Neuronal stem cell (in vitro differentiated cells): ENCODE data around the gene PHF12.

ENCODE experiments used
- DNase-seq: peaks from one replicate; pipeline ENCODE4 v3.0.0-alpha.2; 2013; ENCODE audit warnings: low spot score
- H2AFZ ChIP-seq: one replicate; pipeline ENCODE4 v1.6.1; 2013; ENCODE audit warnings: mild to moderate bottlenecking, low read length, inconsistent platforms
- H2AK5ac ChIP-seq: 2 replicates; pipeline ENCODE4 v1.6.1; 2013; ENCODE audit warnings: low read depth, mild to moderate bottlenecking, inconsistent platforms, low read length, moderate library complexity, mixed read lengths
- H2BK120ac ChIP-seq: 2 replicates; pipeline ENCODE4 v1.6.1; 2013; ENCODE audit warnings: low read depth, mild to moderate bottlenecking, inconsistent platforms, low read length, moderate library complexity, mixed read lengths
- H2BK12ac ChIP-seq: one replicate; pipeline ENCODE4 v1.6.1; 2013; ENCODE audit warnings: low read length, inconsistent platforms
- H2BK15ac ChIP-seq: 2 replicates; pipeline ENCODE4 v1.6.1; 2013; ENCODE audit warnings: mild to moderate bottlenecking, low read length, inconsistent platforms, mixed read lengths
- H2BK5ac ChIP-seq: one replicate; pipeline ENCODE4 v1.6.1; 2013; ENCODE audit warnings: inconsistent platforms, mild to moderate bottlenecking, low read length, moderate library complexity
- H3K14ac ChIP-seq: one replicate; pipeline ENCODE4 v1.6.1; 2013; ENCODE audit warnings: low read length, inconsistent platforms
- H3K18ac ChIP-seq: 2 replicates; pipeline ENCODE4 v1.6.1; 2013; ENCODE audit warnings: low read length, inconsistent platforms
- H3K23ac ChIP-seq: 2 replicates; pipeline ENCODE4 v1.6.1; 2013; ENCODE audit warnings: low read depth, mild to moderate bottlenecking, mixed read lengths, low read length, inconsistent platforms; ENCODE audit not compliant: poor library complexity
- H3K27ac ChIP-seq: replicated peaks from 3 replicates; pipeline ENCODE4 v1.5.1; 2013; ENCODE audit warnings: low read length, inconsistent platforms
- H3K27me3 ChIP-seq, 3 experiments: 2 replicates each; pipeline ENCODE4 v1.6.1; 2013; ENCODE audit warnings: low read length in 3 of 3, mild to moderate bottlenecking in 2 of 3, inconsistent platforms in 1 of 3, low read depth in 1 of 3, mixed read lengths in 1 of 3, moderate library complexity in 1 of 3; ENCODE audit not compliant: control insufficient read depth in 3 of 3, insufficient read depth in 3 of 3
- H3K36me3 ChIP-seq, 2 donors: replicated peaks in 1 of 2; 2 replicates each; pipeline ENCODE4 v1.6.1; 2013; ENCODE audit warnings: low read length in 2 of 2; ENCODE audit not compliant: control insufficient read depth in 2 of 2, insufficient read depth in 2 of 2
- H3K4ac ChIP-seq: 2 replicates; pipeline ENCODE4 v1.6.1; 2013; ENCODE audit warnings: inconsistent platforms, mild to moderate bottlenecking, low read length, moderate library complexity
- H3K4me1 ChIP-seq, 2 donors: 1 replicate in 1 of 2; 2 replicates in 1 of 2; pipeline ENCODE4 v1.6.1; 2013; ENCODE audit warnings: low read length in 2 of 2, low read depth in 1 of 2; ENCODE audit not compliant: control insufficient read depth in 2 of 2, insufficient read depth in 1 of 2
- H3K4me2 ChIP-seq: one replicate; pipeline ENCODE4 v1.6.1; 2013; ENCODE audit warnings: mild to moderate bottlenecking, low read length, inconsistent platforms; ENCODE audit not compliant: insufficient read depth, poor library complexity, severe bottlenecking
- H3K4me3 ChIP-seq, 2 donors: 2 replicates each; pipeline ENCODE4 v1.5.1; 2013; ENCODE audit warnings: low read length in 2 of 2, mild to moderate bottlenecking in 2 of 2, inconsistent platforms in 1 of 2, moderate library complexity in 1 of 2
- H3K79me1 ChIP-seq: one replicate; pipeline ENCODE4 v1.6.1; 2013; ENCODE audit warnings: low read depth, mild to moderate bottlenecking, inconsistent platforms, low read length, moderate library complexity
- H3K9ac ChIP-seq: one replicate; pipeline ENCODE4 v1.6.1; 2013; ENCODE audit warnings: mild to moderate bottlenecking, low read depth, low read length, inconsistent platforms; ENCODE audit not compliant: poor library complexity
- H3K9me3 ChIP-seq, 2 donors: replicated peaks in 1 of 2; 2 replicates each; pipeline versions ENCODE3 to v1.6.1; 2013; ENCODE audit warnings: low read length in 2 of 2, mild to moderate bottlenecking in 2 of 2, inconsistent platforms in 1 of 2, low read depth in 1 of 2, mixed read lengths in 1 of 2, moderate library complexity in 1 of 2; ENCODE audit not compliant: control insufficient read depth in 2 of 2, insufficient read depth in 1 of 2
- H4K8ac ChIP-seq: one replicate; pipeline ENCODE4 v1.6.1; 2013; ENCODE audit warnings: low read depth, mild to moderate bottlenecking, inconsistent platforms, low read length, moderate library complexity
- H4K91ac ChIP-seq: one replicate; pipeline ENCODE4 v1.6.1; 2013; ENCODE audit warnings: low read length, low read depth, mild to moderate bottlenecking, inconsistent platforms; ENCODE audit not compliant: poor library complexity
- WGBS, 2 donors: extraction: QIAGEN DNeasy Blood & Tissue Kit; methylation state at CpG; one replicate each; pipeline ENCODE4 v1.1.7; 2013; ENCODE audit warnings: missing lambda C conversion rate in 2 of 2, mixed read lengths in 1 of 2; ENCODE audit not compliant: insufficient read length in 2 of 2, insufficient replicate concordance in 1 of 2; ENCODE audit errors: extremely low coverage in 2 of 2; 5-methylcytosine and 5-hydroxymethylcytosine counted together

Gene PHF12

GRCh38 chr17:28996554-28997096, 45.3 kb upstream of the PHF12 start:
- H3K9me3 ChIP-seq = no peaks in the 10 kb centered on the region
- H3K4ac ChIP-seq = no peak overlapping the region
- no peak overlapping the region for H3K27ac ChIP-seq
- peak overlapping the region; percentile 81 for H2BK15ac ChIP-seq
- WGBS, 2 donors = no CpG with 5 or more reads among the region's 5 CpGs
- H3K14ac ChIP-seq = no peak overlapping the region
- H3K23ac ChIP-seq = peak overlapping the region; percentile 52
- H3K36me3 ChIP-seq = no peaks in the 10 kb centered on the region
- H3K4me2 ChIP-seq = no peak overlapping the region
- no peak overlapping the region for H4K91ac ChIP-seq
- no peak overlapping the region for H2BK120ac ChIP-seq
- no peak overlapping the region for H3K4me3 ChIP-seq
- DNase-seq = no peak
- H3K79me1 ChIP-seq = no peaks in the 10 kb centered on the region
- H3K27me3 ChIP-seq = peaks cover 0 to 25% (median 0%) of the 10 kb centered on the region in 3 experiments
- H3K9ac ChIP-seq = no peak overlapping the region
- H2BK12ac ChIP-seq = no peak overlapping the region
- no peak overlapping the region for H2AFZ ChIP-seq
- peak overlapping the region; percentile 89 for H2AK5ac ChIP-seq
- H4K8ac ChIP-seq = no peak overlapping the region
- peak overlapping the region; percentile 73 for H3K18ac ChIP-seq
- H2BK5ac ChIP-seq = peak overlapping the region; percentile 44
- H3K4me1 ChIP-seq = peaks cover 6 to 20% of the 10 kb centered on the region in 2 donors

- no peak overlapping the region for H2BK5ac ChIP-seq
- peaks cover 6 to 20% of the 10 kb centered on the region in 2 donors for H3K4me1 ChIP-seq
- no peak overlapping the region for H4K91ac ChIP-seq
- peak overlapping the region in 1 of 2 donors; percentile 24 for H3K4me3 ChIP-seq
- WGBS, 2 donors = no CpG with 5 or more reads among the region's 13 CpGs
- no peak overlapping the region for H2AFZ ChIP-seq
- peak overlapping the region; percentile 40 for H2BK15ac ChIP-seq
- H3K23ac ChIP-seq = peak overlapping the region; percentile 5
- H3K9me3 ChIP-seq = no peaks in the 10 kb centered on the region
- peak overlapping the region; percentile 35 for H3K18ac ChIP-seq
- no peak overlapping the region for H3K9ac ChIP-seq
- peaks cover 0 to 9% (median 0%) of the 10 kb centered on the region in 3 experiments for H3K27me3 ChIP-seq
- no peak overlapping the region for H3K27ac ChIP-seq
- H3K14ac ChIP-seq = no peak overlapping the region
- DNase-seq = no peak
- no peak overlapping the region for H3K4ac ChIP-seq
- H3K4me2 ChIP-seq = no peak overlapping the region
- peak overlapping the region; percentile 53 for H2AK5ac ChIP-seq
- no peaks in the 10 kb centered on the region for H3K36me3 ChIP-seq
- no peak overlapping the region for H2BK120ac ChIP-seq
- H2BK12ac ChIP-seq = no peak overlapping the region
- no peak overlapping the region for H4K8ac ChIP-seq
- no peaks in the 10 kb centered on the region for H3K79me1 ChIP-seq
Measured at GRCh38 chr17:28993645-28994426, 42.5 kb upstream of the PHF12 start.

GRCh38 chr17:28992625-28993600, 41.6 kb upstream of the PHF12 start:
- H3K9me3 ChIP-seq = no peaks in the 10 kb centered on the region
- H3K4ac ChIP-seq = no peak overlapping the region
- peaks cover 6 to 19% of the 10 kb centered on the region in 2 donors for H3K4me1 ChIP-seq
- DNase-seq = no peak
- peak overlapping the region; percentile 40 for H2BK15ac ChIP-seq
- peak overlapping the region; percentile 53 for H2AK5ac ChIP-seq
- H2BK12ac ChIP-seq = no peak overlapping the region
- no peak overlapping the region for H3K27ac ChIP-seq
- peak overlapping the region; percentile 59 for H2BK5ac ChIP-seq
- no peak overlapping the region for H3K9ac ChIP-seq
- H3K4me2 ChIP-seq = no peak overlapping the region
- H2BK120ac ChIP-seq = no peak overlapping the region
- H4K91ac ChIP-seq = no peak overlapping the region
- H2AFZ ChIP-seq = no peak overlapping the region
- H3K36me3 ChIP-seq = no peaks in the 10 kb centered on the region
- no CpG with 5 or more reads among the region's 11 CpGs for WGBS, 2 donors
- no peak overlapping the region for H3K18ac ChIP-seq
- peaks cover 0 to 6% (median 0%) of the 10 kb centered on the region in 3 experiments for H3K27me3 ChIP-seq
- no peaks in the 10 kb centered on the region for H3K79me1 ChIP-seq
- H3K14ac ChIP-seq = no peak overlapping the region
- H3K4me3 ChIP-seq = peak overlapping the region in 1 of 2 donors; percentile 24
- H3K23ac ChIP-seq = no peak overlapping the region
- H4K8ac ChIP-seq = no peak overlapping the region
